ENCODE results near the gene REEP3. TPM values are rescaled to one million over a fixed set of nuclear protein-coding genes. Genes with fewer than 3 reads are reported as not detected.
A peak's percentile ranks its signal among the peaks of the same experiment; 100 is the strongest.

The REEP3 gene
- total RNA-seq (56.5 and 67.5 TPM in 2 replicates), polyA plus RNA-seq (51.8 and 86.6 TPM in 2 replicates), polyA minus RNA-seq (ENCODE audit: low replicate concordance) (9.0 and 9.2 TPM in 2 replicates)
- polyA plus RNA-seq (2012), result 24.9 and 38.1 TPM in 2 replicates

GRCh38 chr10:63520500-63521415 is at the start of gene REEP3:
Gene REEP3 (plus strand): TSS chr10:63521401. CDS start chr10:63521546, 145 bp downstream.
- Histone ChIP-seq H3K9ac (ENCODE audit: insufficient read depth, low read length) (peak within 1 kb of the TSS; percentile 94), H3K27me3 (ENCODE audit: control insufficient read depth, insufficient read depth, low read length) (no peaks in the 10 kb centered on the region), H3K4me1 (ENCODE audit: control insufficient read depth, extremely low read depth, insufficient read depth, low read length) (no peaks in the 10 kb centered on the region), H4K20me1 (ENCODE audit: control insufficient read depth, extremely low read depth, insufficient read depth, low read length) (no peaks in the 10 kb centered on the region), H3K4me3 (replicated peaks in 1 of 4; ENCODE audit: control extremely low read depth in 1 of 4, insufficient read depth in 1 of 4, low read depth in 3 of 4, low read length in 4 of 4) (peak within 1 kb of the TSS; percentile 77 to 95 (median 89)), H3K36me3 (ENCODE audit: control insufficient read depth, insufficient read depth, low read length) (no peaks in the 10 kb centered on the region), H2AFZ (ENCODE audit: low read length) (peak within 1 kb of the TSS; percentile 72), H3K4me2 (ENCODE audit: extremely low read depth, insufficient read depth, low read length) (peak within 1 kb of the TSS; percentile 87), H3K79me2 (ENCODE audit: control insufficient read depth, insufficient read depth, low read length) (peaks cover 86% of the 10 kb centered on the region), H3K27ac (ENCODE audit: insufficient read depth, low read length) (peak within 1 kb of the TSS; percentile 92), H3K9me3 (ENCODE audit: control insufficient read depth, insufficient read depth, low read depth, low read length) (no peaks in the 10 kb centered on the region)
- TF ChIP-seq EZH2 (IDR thresholded peaks at IDR 0.05; ENCODE audit: low read length, missing control alignments) (no peak), CTCF (conservative IDR thresholded peaks at IDR 0.05 in 1 of 2, IDR thresholded peaks at IDR 0.05 in 1 of 2; ENCODE audit: low read depth in 1 of 2, low read length in 2 of 2) (no peak)
- DNase-seq (ENCODE audit: low read depth in 2 of 2), result peak in 1 of 2 donors; percentile 80

- no peaks in the 10 kb centered on the region for H3K27me3 ChIP-seq (ENCODE audit: control insufficient read depth, insufficient read depth, low read length)
- H2AFZ ChIP-seq (ENCODE audit: low read length), result no peak overlapping the region
- no peak overlapping the region for H3K4me3 ChIP-seq (replicated peaks in 1 of 4; ENCODE audit: control extremely low read depth in 1 of 4, insufficient read depth in 1 of 4, low read depth in 3 of 4, low read length in 4 of 4)
- no peaks in the 10 kb centered on the region for H3K4me1 ChIP-seq (ENCODE audit: control insufficient read depth, extremely low read depth, insufficient read depth, low read length)
- no peaks in the 10 kb centered on the region for H3K36me3 ChIP-seq (ENCODE audit: control insufficient read depth, insufficient read depth, low read length)
- H3K4me2 ChIP-seq (ENCODE audit: extremely low read depth, insufficient read depth, low read length), result no peak overlapping the region
- TF ChIP-seq CTCF (conservative IDR thresholded peaks at IDR 0.05 in 1 of 2, IDR thresholded peaks at IDR 0.05 in 1 of 2; ENCODE audit: low read depth in 1 of 2, low read length in 2 of 2), result no peak
- TF ChIP-seq EZH2 (IDR thresholded peaks at IDR 0.05; ENCODE audit: low read length, missing control alignments), result no peak
- no peak for DNase-seq (ENCODE audit: low read depth in 2 of 2)
- H4K20me1 ChIP-seq (ENCODE audit: control insufficient read depth, extremely low read depth, insufficient read depth, low read length), result no peaks in the 10 kb centered on the region
- no peak overlapping the region for H3K9ac ChIP-seq (ENCODE audit: insufficient read depth, low read length)
- H3K27ac ChIP-seq (ENCODE audit: insufficient read depth, low read length), result no peak overlapping the region
- H3K79me2 ChIP-seq (ENCODE audit: control insufficient read depth, insufficient read depth, low read length), result peaks cover 50% of the 10 kb centered on the region
- no peaks in the 10 kb centered on the region for H3K9me3 ChIP-seq (ENCODE audit: control insufficient read depth, insufficient read depth, low read depth, low read length)
Observed at GRCh38 chr10:63474488-63474887, 46.7 kb upstream of the REEP3 start.

GRCh38 chr10:63477927-63478326 is 43.3 kb upstream of the REEP3 start:
- Histone ChIP-seq H4K20me1 (ENCODE audit: control insufficient read depth, extremely low read depth, insufficient read depth, low read length) (no peaks in the 10 kb centered on the region), H3K27me3 (ENCODE audit: control insufficient read depth, insufficient read depth, low read length) (no peaks in the 10 kb centered on the region), H3K9me3 (ENCODE audit: control insufficient read depth, insufficient read depth, low read depth, low read length) (no peaks in the 10 kb centered on the region), H3K4me2 (ENCODE audit: extremely low read depth, insufficient read depth, low read length) (no peak overlapping the region), H3K79me2 (ENCODE audit: control insufficient read depth, insufficient read depth, low read length) (peaks cover 51% of the 10 kb centered on the region), H3K4me1 (ENCODE audit: control insufficient read depth, extremely low read depth, insufficient read depth, low read length) (no peaks in the 10 kb centered on the region), H3K27ac (ENCODE audit: insufficient read depth, low read length) (no peak overlapping the region), H3K4me3 (replicated peaks in 1 of 4; ENCODE audit: control extremely low read depth in 1 of 4, insufficient read depth in 1 of 4, low read depth in 3 of 4, low read length in 4 of 4) (no peak overlapping the region), H3K9ac (ENCODE audit: insufficient read depth, low read length) (no peak overlapping the region), H2AFZ (ENCODE audit: low read length) (no peak overlapping the region), H3K36me3 (ENCODE audit: control insufficient read depth, insufficient read depth, low read length) (no peaks in the 10 kb centered on the region)
- no peak for DNase-seq (ENCODE audit: low read depth in 2 of 2)
- no peak for TF ChIP-seq EZH2 (IDR thresholded peaks at IDR 0.05; ENCODE audit: low read length, missing control alignments)
- no peak for TF ChIP-seq CTCF (conservative IDR thresholded peaks at IDR 0.05 in 1 of 2, IDR thresholded peaks at IDR 0.05 in 1 of 2; ENCODE audit: low read depth in 1 of 2, low read length in 2 of 2)

Data from fibroblast of lung (primary cell).